ENCODE measurements around the gene SLC16A12. TPM values are rescaled to one million over a fixed set of nuclear protein-coding genes. Genes with fewer than 3 reads are reported as not detected.
A peak's percentile ranks its signal among the peaks of the same experiment; 100 is the strongest.

The SLC16A12 gene
- total RNA-seq, 1 experiment from 2014 or later: 0.77 TPM

DNA sequence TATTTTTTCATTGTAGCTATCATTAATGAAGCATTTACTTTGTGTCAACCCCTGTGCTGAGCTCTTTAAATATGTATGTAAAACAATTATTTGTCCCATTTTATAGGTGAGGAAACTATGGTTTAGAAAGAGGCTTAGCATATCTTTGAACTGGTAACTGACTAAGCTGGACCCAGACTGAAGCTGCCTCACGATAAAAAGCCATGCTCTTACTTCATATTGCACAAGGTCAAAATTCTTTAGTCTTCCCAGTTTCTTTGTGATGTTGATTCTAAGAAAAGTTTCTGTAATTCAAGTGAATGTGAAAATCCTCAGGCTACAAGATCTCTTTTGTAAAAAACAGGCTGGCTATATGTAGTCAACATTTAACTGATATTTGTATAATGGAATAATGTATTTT is 46.6 kb upstream of the SLC16A12 start:
- H3K9me3 ChIP-seq (ENCODE audit: control insufficient read depth, low read depth, low read length): no peaks in the 10 kb centered on the region
- H4K91ac ChIP-seq (ENCODE audit: insufficient read length, low read depth, low read length): no peak overlapping the region
- Mint-ChIP-seq H3K4me1 (peaks cover 8 to 12% of the 10 kb centered on the region in 2 experiments), H3K27me3 (ENCODE audit: low read depth) (no peaks in the 10 kb centered on the region), H3K4me3 (no peak overlapping the region), H3K27ac (peak overlapping the region in 1 of 3 experiments; percentile 42; a peak in 1 of 7 replicates), H3K36me3 (ENCODE audit: insufficient read depth in 1 of 3, low read depth in 3 of 3) (peaks cover 12 to 21% (median 18%) of the 10 kb centered on the region in 3 experiments; a peak in 6 of 7 replicates), H3K9me3 (no peaks in the 10 kb centered on the region; a peak in 2 of 5 replicates)
- no peak overlapping the region for H3K4ac ChIP-seq (ENCODE audit: low read depth, low read length)
- H2BK20ac ChIP-seq (ENCODE audit: low read depth, low read length, poor library complexity, severe bottlenecking): no peak overlapping the region
- WGBS (ENCODE audit: extremely low coverage, insufficient read length, low lambda C conversion rate): no CpG with 5 or more reads among the region's 1 CpG
- no peaks in the 10 kb centered on the region for H3K27me3 ChIP-seq (ENCODE audit: insufficient read depth, low read length)
- H2BK5ac ChIP-seq (ENCODE audit: insufficient read length, low read length): no peak overlapping the region
- no peak overlapping the region for H3K9ac ChIP-seq (ENCODE audit: extremely low read depth, insufficient read length, low read length)
- no peaks in the 10 kb centered on the region for H3K79me1 ChIP-seq (ENCODE audit: insufficient read depth, low read depth, low read length, poor library complexity, severe bottlenecking)
- H3K79me2 ChIP-seq (ENCODE audit: insufficient read depth, low read length): no peaks in the 10 kb centered on the region
- H3T11ph ChIP-seq (ENCODE audit: low read length): no peak overlapping the region
- H3K18ac ChIP-seq (ENCODE audit: insufficient read length, low read depth, low read length): no peak overlapping the region
- H3K56ac ChIP-seq (ENCODE audit: insufficient read length, low read depth, low read length): no peak overlapping the region
- H4K8ac ChIP-seq (replicated peaks; ENCODE audit: insufficient read length, low read depth, low read length): no peak overlapping the region
- no peak overlapping the region for H2AFZ ChIP-seq (ENCODE audit: low read length)
- H2AK5ac ChIP-seq (ENCODE audit: insufficient read length, low read length): no peak overlapping the region
- no peak overlapping the region for H3K23ac ChIP-seq (ENCODE audit: insufficient read length, low read depth, low read length)
- TF ChIP-seq, protein P1, sequence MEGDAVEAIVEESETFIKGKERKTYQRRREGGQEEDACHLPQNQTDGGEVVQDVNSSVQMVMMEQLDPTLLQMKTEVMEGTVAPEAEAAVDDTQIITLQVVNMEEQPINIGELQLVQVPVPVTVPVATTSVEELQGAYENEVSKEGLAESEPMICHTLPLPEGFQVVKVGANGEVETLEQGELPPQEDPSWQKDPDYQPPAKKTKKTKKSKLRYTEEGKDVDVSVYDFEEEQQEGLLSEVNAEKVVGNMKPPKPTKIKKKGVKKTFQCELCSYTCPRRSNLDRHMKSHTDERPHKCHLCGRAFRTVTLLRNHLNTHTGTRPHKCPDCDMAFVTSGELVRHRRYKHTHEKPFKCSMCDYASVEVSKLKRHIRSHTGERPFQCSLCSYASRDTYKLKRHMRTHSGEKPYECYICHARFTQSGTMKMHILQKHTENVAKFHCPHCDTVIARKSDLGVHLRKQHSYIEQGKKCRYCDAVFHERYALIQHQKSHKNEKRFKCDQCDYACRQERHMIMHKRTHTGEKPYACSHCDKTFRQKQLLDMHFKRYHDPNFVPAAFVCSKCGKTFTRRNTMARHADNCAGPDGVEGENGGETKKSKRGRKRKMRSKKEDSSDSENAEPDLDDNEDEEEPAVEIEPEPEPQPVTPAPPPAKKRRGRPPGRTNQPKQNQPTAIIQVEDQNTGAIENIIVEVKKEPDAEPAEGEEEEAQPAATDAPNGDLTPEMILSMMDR (conservative IDR thresholded peaks at IDR 0.05): no peak
- no peaks in the 10 kb centered on the region for H3K4me1 ChIP-seq (ENCODE audit: insufficient read depth, low read length)
- no peaks in the 10 kb centered on the region for H3K23me2 ChIP-seq (ENCODE audit: insufficient read length, low read depth, low read length, poor library complexity, severe bottlenecking)
- H3K14ac ChIP-seq (ENCODE audit: insufficient read depth, low read length): no peak overlapping the region
- DNase-seq: no peak
- H3K4me2 ChIP-seq (ENCODE audit: insufficient read depth, insufficient read length, low read length): no peak overlapping the region
- no peak overlapping the region for H2BK15ac ChIP-seq (ENCODE audit: low read depth, low read length)
- no peak overlapping the region for H2BK12ac ChIP-seq (ENCODE audit: insufficient read length, low read depth, low read length)
- H4K20me1 ChIP-seq (ENCODE audit: control insufficient read depth, insufficient read depth, insufficient read length): no peaks in the 10 kb centered on the region
- no peak overlapping the region for H4K5ac ChIP-seq (ENCODE audit: insufficient read length, low read depth, low read length)
- no peak overlapping the region for H2BK120ac ChIP-seq (ENCODE audit: low read depth, low read length, poor library complexity, severe bottlenecking)
- no peak overlapping the region for H3K27ac ChIP-seq (ENCODE audit: insufficient read length, low read depth, low read length)

Data from H9 (cell line).